Mucosa of rectum (tissue), 2 donors: ENCODE measurements around the gene NAGK.
A peak's percentile ranks its signal among the peaks of the same experiment; 100 is the strongest.
"Not testable (repeated sequence)": the region's sequence is repeated elsewhere in the genome, so short reads cannot be mapped to it uniquely, and the experiment has no call there.

Experiments
- H3K27ac ChIP-seq, 2 donors: one replicate each; pipeline ENCODE4 v1.7.0; 2013; ENCODE audit warnings: inconsistent platforms in 2 of 2, low read depth in 2 of 2, low read length in 2 of 2
- H3K27me3 ChIP-seq, 2 donors: one replicate each; pipeline ENCODE4 v1.7.0; 2013; ENCODE audit warnings: low read length in 2 of 2; ENCODE audit not compliant: control insufficient read depth in 2 of 2, insufficient read depth in 2 of 2
- H3K36me3 ChIP-seq, 2 donors: one replicate each; pipeline ENCODE4 v1.7.0; 2013; ENCODE audit warnings: low read length in 2 of 2; ENCODE audit not compliant: control insufficient read depth in 2 of 2, insufficient read depth in 2 of 2
- H3K4me1 ChIP-seq, 2 donors: one replicate each; pipeline ENCODE4 v1.7.0; 2013; ENCODE audit warnings: low read length in 2 of 2, mild to moderate bottlenecking in 1 of 2; ENCODE audit not compliant: control insufficient read depth in 2 of 2, insufficient read depth in 2 of 2
- H3K4me3 ChIP-seq, 2 donors: one replicate each; pipeline ENCODE4 v1.7.0; 2013; ENCODE audit warnings: low read length in 2 of 2
- H3K9ac ChIP-seq, 2 donors: one replicate each; pipeline ENCODE4 v1.7.0; 2013; ENCODE audit warnings: low read length in 2 of 2, low read depth in 1 of 2, mild to moderate bottlenecking in 1 of 2
- H3K9me3 ChIP-seq, 2 donors: one replicate each; pipeline ENCODE4 v1.7.0; 2013; ENCODE audit warnings: low read length in 2 of 2; ENCODE audit not compliant: control insufficient read depth in 2 of 2
- donor health status: healthy.
- donor health status: Normal muscosa, but diverticular disease.

NAGK gene

GRCh38 chr2:71068218-71069035 lies at the start of gene NAGK:
Gene NAGK (plus strand): TSS chr2:71068648. CDS start chr2:71068684, 36 bp downstream.
- Histone ChIP-seq H3K36me3 (peaks cover 2 to 8% of the 10 kb centered on the region in 2 donors), H3K4me1 (peaks cover 28 to 35% of the 10 kb centered on the region in 2 donors), H3K4me3 (peak within 1 kb of the TSS; percentile 81 to 92), H3K27ac (peak within 1 kb of the TSS; percentile 94 to 98), H3K9me3 (no peaks in the 10 kb centered on the region), H3K9ac (peak within 1 kb of the TSS; percentile 99), H3K27me3 (no peaks in the 10 kb centered on the region)

- not testable (repeated sequence) for H3K9me3 ChIP-seq, H3K27ac ChIP-seq
Observed at GRCh38 chr2:71019989-71020388, 48.5 kb upstream of the NAGK start.

GRCh38 chr2:71021394-71021793 lies 47.1 kb upstream of the NAGK start:
- H3K4me3 ChIP-seq = not testable (repeated sequence)

More at GRCh38 chr2:71019989-71020388, 48.5 kb upstream of the NAGK start:
- not testable (repeated sequence) for H3K9ac ChIP-seq, H3K4me3 ChIP-seq, H3K36me3 ChIP-seq, H3K4me1 ChIP-seq, H3K27me3 ChIP-seq

DNA sequence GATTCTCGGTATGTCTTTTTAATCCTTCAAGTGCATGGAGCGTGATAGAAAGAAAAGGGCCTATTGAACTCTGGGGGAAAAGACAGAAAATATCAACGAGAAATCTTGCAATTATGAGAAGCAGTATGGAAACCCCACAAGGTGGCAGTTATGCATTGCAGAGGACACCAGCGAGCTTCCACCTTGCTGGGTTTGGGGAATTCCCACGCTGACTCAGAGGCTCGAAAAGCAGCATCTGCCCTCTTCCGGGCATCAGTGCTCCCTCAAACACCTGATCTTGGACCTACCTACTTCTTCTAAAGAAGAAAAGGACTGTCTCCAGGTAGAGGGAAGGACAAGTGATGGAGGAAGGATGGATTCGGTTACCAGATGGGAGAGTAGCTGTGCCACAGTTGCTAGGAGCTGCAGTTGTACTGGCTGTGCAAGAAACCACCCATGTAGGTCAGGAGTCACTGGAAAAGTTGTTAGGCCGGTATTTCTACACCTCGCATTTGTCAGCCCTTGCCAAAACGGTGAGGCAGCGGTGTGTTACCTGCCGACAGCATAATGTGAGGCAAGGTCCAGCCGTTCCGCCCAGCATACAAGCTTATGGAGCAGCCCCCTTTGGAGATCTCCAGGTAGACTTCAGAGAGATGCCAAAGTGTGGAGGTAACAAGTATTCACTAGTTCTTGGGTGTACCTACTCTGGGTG lies 44.8 kb upstream of the NAGK start:
- H3K36me3 ChIP-seq, H3K4me1 ChIP-seq, H3K27ac ChIP-seq, H3K9ac ChIP-seq, H3K27me3 ChIP-seq, H3K9me3 ChIP-seq: not testable (repeated sequence)
- H3K4me3 ChIP-seq = peak overlapping the region in 1 of 2 donors; percentile 7

More at GRCh38 chr2:71021394-71021793, 47.1 kb upstream of the NAGK start:
- not testable (repeated sequence) for H3K27ac ChIP-seq, H3K9me3 ChIP-seq, H3K4me1 ChIP-seq, H3K36me3 ChIP-seq, H3K9ac ChIP-seq, H3K27me3 ChIP-seq

DNA sequence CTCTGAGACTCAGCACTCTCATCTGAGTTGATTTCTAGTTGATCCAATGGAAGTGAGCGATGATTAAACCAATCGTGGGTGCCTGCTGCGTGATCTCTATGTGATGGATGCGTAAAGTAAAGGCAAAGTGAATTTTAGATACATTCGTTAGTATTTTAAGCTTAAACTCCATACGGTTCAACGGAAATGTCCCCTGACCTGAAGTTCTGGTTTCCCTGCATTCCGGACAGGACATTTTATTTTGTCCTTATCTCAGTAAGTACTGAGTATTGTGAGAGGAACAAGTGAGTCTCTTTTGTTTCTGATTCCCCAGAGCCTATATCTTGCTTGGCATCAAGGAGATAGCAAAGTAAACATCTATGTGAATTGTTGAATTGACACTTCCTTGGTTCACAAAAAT lies 32.2 kb upstream of the NAGK start:
- not testable (repeated sequence) for H3K9me3 ChIP-seq, H3K4me3 ChIP-seq, H3K27me3 ChIP-seq, H3K4me1 ChIP-seq, H3K36me3 ChIP-seq, H3K9ac ChIP-seq, H3K27ac ChIP-seq

DNA sequence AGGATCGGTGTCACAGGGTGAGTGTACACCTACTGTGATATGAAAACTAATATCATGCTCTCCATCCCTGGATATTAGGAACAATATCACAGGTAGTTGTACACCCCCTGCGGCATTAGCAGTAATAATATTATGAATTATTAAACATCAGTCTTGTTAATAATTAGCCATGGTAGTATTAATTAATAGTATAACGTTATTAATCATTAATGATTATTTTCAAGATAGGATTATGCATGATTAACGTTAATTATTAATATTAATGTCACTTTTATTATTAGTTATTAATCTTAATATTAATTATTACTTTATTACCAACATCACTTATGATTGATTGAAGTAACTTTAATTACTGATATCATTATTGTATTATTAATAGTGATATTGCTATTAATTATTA lies 26.2 kb upstream of the NAGK start:
- H3K4me1 ChIP-seq = no peaks in the 10 kb centered on the region
- H3K27ac ChIP-seq = no peak overlapping the region
- H3K27me3 ChIP-seq = no peaks in the 10 kb centered on the region
- no peaks in the 10 kb centered on the region for H3K36me3 ChIP-seq
- H3K4me3 ChIP-seq = no peak overlapping the region
- H3K9me3 ChIP-seq = no peaks in the 10 kb centered on the region
- H3K9ac ChIP-seq = no peak overlapping the region

- Histone ChIP-seq H3K4me1 (no peaks in the 10 kb centered on the region), H3K27ac (no peak overlapping the region), H3K9ac (no peak overlapping the region), H3K9me3 (no peaks in the 10 kb centered on the region), H3K36me3 (no peaks in the 10 kb centered on the region), H3K4me3 (no peak overlapping the region), H3K27me3 (no peaks in the 10 kb centered on the region)
Observed at GRCh38 chr2:71043531-71044407, 24.7 kb upstream of the NAGK start.

DNA sequence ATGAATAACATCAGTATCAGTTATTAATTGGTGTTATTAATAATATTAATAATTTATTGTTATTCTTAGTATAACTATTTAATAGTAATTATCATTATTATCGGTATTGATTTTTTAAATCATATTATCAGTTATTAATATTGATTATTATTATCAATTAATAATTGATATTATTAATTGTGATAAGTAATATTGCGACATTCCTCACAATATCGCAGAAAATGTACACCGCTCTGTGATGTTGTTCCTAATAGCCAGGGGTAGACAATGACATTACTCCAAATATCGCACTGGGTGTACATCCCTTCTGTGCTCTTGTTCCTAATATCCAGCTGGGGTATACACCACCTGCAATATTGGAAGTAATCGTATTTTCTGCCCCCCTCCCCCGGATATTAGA lies 23.3 kb upstream of the NAGK start:
- Histone ChIP-seq H3K9me3 (no peaks in the 10 kb centered on the region), H3K4me3 (no peak overlapping the region), H3K36me3 (no peaks in the 10 kb centered on the region), H3K27me3 (no peaks in the 10 kb centered on the region), H3K27ac (no peak overlapping the region), H3K4me1 (no peaks in the 10 kb centered on the region), H3K9ac (no peak overlapping the region)

- Histone ChIP-seq H3K27me3 (no peaks in the 10 kb centered on the region), H3K9ac (no peak overlapping the region), H3K9me3 (no peaks in the 10 kb centered on the region), H3K36me3 (no peaks in the 10 kb centered on the region), H3K4me1 (no peaks in the 10 kb centered on the region), H3K27ac (no peak overlapping the region), H3K4me3 (no peak overlapping the region)
Observed at GRCh38 chr2:71045865-71046548, 22.4 kb upstream of the NAGK start.
